Endodermal cell (in vitro differentiated cells): Measurements from ENCODE around the gene PIMREG. TPM values are rescaled to one million over a fixed set of nuclear protein-coding genes. Genes with fewer than 3 reads are reported as not detected.

Experiments used
- DNase-seq: peaks from one replicate; pipeline ENCODE4 v3.0.0-alpha.2; 2017
- H3K27ac ChIP-seq: 2 replicates; pipeline ENCODE4 v1.5.1; 2013; ENCODE audit warnings: mild to moderate bottlenecking, low read depth, low read length, moderate library complexity
- H3K27me3 ChIP-seq: 2 replicates; pipeline ENCODE4 v1.6.1; 2013; ENCODE audit warnings: mild to moderate bottlenecking, low read length, moderate library complexity; ENCODE audit not compliant: insufficient read depth, control insufficient read depth, poor library complexity, severe bottlenecking
- H3K36me3 ChIP-seq: 2 replicates; pipeline ENCODE4 v1.7.0; 2013; ENCODE audit warnings: mild to moderate bottlenecking, low read length, moderate library complexity; ENCODE audit not compliant: control insufficient read depth, insufficient read depth
- H3K4me1 ChIP-seq: one replicate; pipeline ENCODE4 v1.7.0; 2013; ENCODE audit warnings: low read length; ENCODE audit not compliant: control insufficient read depth, insufficient read depth
- H3K4me3 ChIP-seq: 2 replicates; pipeline ENCODE4 v1.5.1; 2013; ENCODE audit warnings: mild to moderate bottlenecking, low read length, moderate library complexity
- H3K9ac ChIP-seq: 2 replicates; pipeline ENCODE4 v1.6.1; 2013; ENCODE audit warnings: mild to moderate bottlenecking, low read length, moderate library complexity; ENCODE audit not compliant: poor library complexity, severe bottlenecking; ENCODE audit errors: extremely low read depth
- H3K9me3 ChIP-seq: 2 replicates; pipeline ENCODE4 v1.6.1; 2013; ENCODE audit warnings: mild to moderate bottlenecking, low read length, moderate library complexity; ENCODE audit not compliant: control insufficient read depth
- H3K27ac Mint-ChIP-seq: 2 replicates; pipeline ENCODE4 v1.8.0; 2020; ENCODE audit warnings: mixed read lengths
- H3K27me3 Mint-ChIP-seq: 2 replicates; pipeline ENCODE4 v1.8.0; 2021; ENCODE audit warnings: mild to moderate bottlenecking, mixed read lengths; ENCODE audit not compliant: insufficient read depth
- H3K36me3 Mint-ChIP-seq: 2 replicates; pipeline ENCODE4 v1.8.0; 2020; ENCODE audit warnings: low read depth, mixed read lengths
- H3K4me1 Mint-ChIP-seq: 2 replicates; pipeline ENCODE4 v1.8.0; 2020; ENCODE audit warnings: mixed read lengths
- H3K4me3 Mint-ChIP-seq: 2 replicates; pipeline ENCODE4 v1.8.0; 2020; ENCODE audit warnings: mild to moderate bottlenecking, moderate library complexity, mixed read lengths
- H3K9me3 Mint-ChIP-seq: 2 replicates; pipeline ENCODE4 v1.8.0; 2020; ENCODE audit warnings: mild to moderate bottlenecking, mixed read lengths
- CTCF ChIP-seq: fragments of 200-600 bp; sonication (generic); conservative IDR thresholded peaks from 2 replicates; pipeline ENCODE4 v1.5.0; 2021; ENCODE audit warnings: antibody characterized with exemption, mild to moderate bottlenecking
- WGBS, 2 experiments: methylation state at CpG; one replicate each; pipeline versions ENCODE4 v1.1.5 to v1.1.7; 2013; ENCODE audit warnings: missing lambda C conversion rate in 2 of 2, mixed read lengths in 1 of 2; ENCODE audit not compliant: insufficient coverage in 1 of 2, insufficient read length in 1 of 2; 5-methylcytosine and 5-hydroxymethylcytosine counted together
- total RNA-seq, 2 donors: library from RNA; stranded (reverse); fragmentation: NEBNext Ultra II Directional in 1 of 2; extraction: Animal tissue kit (Norgen Biotek cat#: 25700) in 1 of 2; gene quantifications; 2 replicates in 1 of 2; 3 replicates in 1 of 2; pipeline ENCODE4 v1.2.1, GENCODE V29; 2021

PIMREG gene
- total RNA-seq, 2 donors from 2014 or later, result 33.4 to 68.7 TPM

- no peak for TF ChIP-seq CTCF
- no peak overlapping the region for H3K27ac Mint-ChIP-seq
- H3K4me3 ChIP-seq, result no peak overlapping the region
- WGBS, 2 experiments, result 88 to 89% methylated on average over 3 to 16 of the region's 16 CpGs
- no peaks in the 10 kb centered on the region for H3K9me3 Mint-ChIP-seq
- peaks cover 3% of the 10 kb centered on the region for H3K4me1 ChIP-seq
- H3K9me3 ChIP-seq, result no peaks in the 10 kb centered on the region
- no peaks in the 10 kb centered on the region for H3K27me3 ChIP-seq
- no peaks in the 10 kb centered on the region for H3K36me3 Mint-ChIP-seq
- no peak overlapping the region for H3K4me3 Mint-ChIP-seq
- DNase-seq, result no peak
- peaks cover 22% of the 10 kb centered on the region for H3K4me1 Mint-ChIP-seq
- H3K9ac ChIP-seq, result no peak overlapping the region
- no peaks in the 10 kb centered on the region for H3K36me3 ChIP-seq
- no peak overlapping the region for H3K27ac ChIP-seq
- no peaks in the 10 kb centered on the region for H3K27me3 Mint-ChIP-seq
Observed at GRCh38 chr17:6483507-6483906, 39.3 kb downstream of the PIMREG start.

GRCh38 chr17:6485646-6486412, 41.6 kb downstream of the PIMREG start:
- H3K9me3 Mint-ChIP-seq, result no peaks in the 10 kb centered on the region
- Histone ChIP-seq H3K4me3 (no peak overlapping the region), H3K9me3 (no peaks in the 10 kb centered on the region), H3K27me3 (no peaks in the 10 kb centered on the region), H3K9ac (no peak overlapping the region), H3K27ac (no peak overlapping the region), H3K36me3 (no peaks in the 10 kb centered on the region), H3K4me1 (no peaks in the 10 kb centered on the region)
- DNase-seq, result no peak
- no peaks in the 10 kb centered on the region for H3K27me3 Mint-ChIP-seq
- no peak overlapping the region for H3K27ac Mint-ChIP-seq
- H3K4me1 Mint-ChIP-seq, result peaks cover 11% of the 10 kb centered on the region
- TF ChIP-seq CTCF, result no peak
- H3K36me3 Mint-ChIP-seq, result no peaks in the 10 kb centered on the region
- WGBS, 2 experiments, result 69 to 82% methylated on average over 3 to 5 of the region's 5 CpGs
- no peak overlapping the region for H3K4me3 Mint-ChIP-seq

GRCh38 chr17:6487251-6488007, 43.2 kb downstream of the PIMREG start:
- no peak overlapping the region for H3K9ac ChIP-seq
- no peaks in the 10 kb centered on the region for H3K27me3 ChIP-seq
- no peaks in the 10 kb centered on the region for H3K9me3 ChIP-seq
- no peaks in the 10 kb centered on the region for H3K27me3 Mint-ChIP-seq
- H3K4me1 ChIP-seq, result no peaks in the 10 kb centered on the region
- no peaks in the 10 kb centered on the region for H3K36me3 ChIP-seq
- no peak overlapping the region for H3K4me3 Mint-ChIP-seq
- no peak overlapping the region for H3K4me3 ChIP-seq
- 89 to 90% methylated on average over 6 to 13 of the region's 13 CpGs for WGBS, 2 experiments
- no peak overlapping the region for H3K27ac Mint-ChIP-seq
- peaks cover 11% of the 10 kb centered on the region for H3K4me1 Mint-ChIP-seq
- H3K27ac ChIP-seq, result no peak overlapping the region
- no peak for TF ChIP-seq CTCF
- no peaks in the 10 kb centered on the region for H3K36me3 Mint-ChIP-seq
- no peaks in the 10 kb centered on the region for H3K9me3 Mint-ChIP-seq
- DNase-seq, result no peak
